ENCODE data around the gene DNAJB5. TPM values are rescaled to one million over a fixed set of nuclear protein-coding genes. Genes with fewer than 3 reads are reported as not detected.

DNAJB5 gene
- total RNA-seq, 1 donor from 2014 or later: 27.3 TPM

- Mint-ChIP-seq H3K4me3 (ENCODE audit: unreplicated experiment) (no peak overlapping the region), H3K9me3 (ENCODE audit: unreplicated experiment) (no peaks in the 10 kb centered on the region), H3K36me3 (ENCODE audit: low read depth, unreplicated experiment) (no peaks in the 10 kb centered on the region), H3K27me3 (ENCODE audit: low read depth, unreplicated experiment) (peaks cover 28% of the 10 kb centered on the region), H3K4me1 (ENCODE audit: low read depth, unreplicated experiment) (peaks cover 4% of the 10 kb centered on the region), H3K27ac (ENCODE audit: unreplicated experiment) (no peak overlapping the region)
- H3K36me3 ChIP-seq (ENCODE audit: insufficient read depth, low read length): no peaks in the 10 kb centered on the region
- no peaks in the 10 kb centered on the region for H3K79me2 ChIP-seq (ENCODE audit: insufficient read depth, low read length)
- H2AFZ ChIP-seq (ENCODE audit: low read depth, low read length): no peak overlapping the region
- no peak for FAIRE-seq
- peaks cover 10% of the 10 kb centered on the region for H3K27me3 ChIP-seq (ENCODE audit: insufficient read depth, low read length)
- no peak overlapping the region for H3K9ac ChIP-seq (ENCODE audit: low read length)
- no peaks in the 10 kb centered on the region for H4K20me1 ChIP-seq (ENCODE audit: insufficient read depth, low read length)
- no peak for DNase-seq (ENCODE audit: low read depth)
- no peak overlapping the region for H3K27ac ChIP-seq (ENCODE audit: low read depth, low read length)
- TF ChIP-seq EZH2 (IDR thresholded peaks at IDR 0.05; ENCODE audit: insufficient read depth, low read length) (no peak), CTCF (IDR thresholded peaks at IDR 0.05; ENCODE audit: insufficient read depth, low read depth, low read length) (no peak)
- H3K4me2 ChIP-seq (ENCODE audit: low read length): no peak overlapping the region
- peaks cover 7% of the 10 kb centered on the region for H3K4me1 ChIP-seq (ENCODE audit: insufficient read depth, low read length)
- H3K4me3 ChIP-seq (ENCODE audit: insufficient read depth, low read depth, low read length): no peak overlapping the region
- no peaks in the 10 kb centered on the region for H3K9me3 ChIP-seq (ENCODE audit: insufficient read depth, low read depth, low read length)
These were observed 5.5 kb upstream of the DNAJB5 start for GRCh38 chr9:34984049-34984448.

GRCh38 chr9:34985311-34985899 lies 4.1 kb upstream of the DNAJB5 start:
- H3K4me2 ChIP-seq (ENCODE audit: low read length): no peak overlapping the region
- H3K4me1 Mint-ChIP-seq (ENCODE audit: low read depth, unreplicated experiment): peaks cover 4% of the 10 kb centered on the region
- peak overlapping the region; percentile 68 for H3K27ac Mint-ChIP-seq (ENCODE audit: unreplicated experiment)
- peaks cover 9% of the 10 kb centered on the region for H3K4me1 ChIP-seq (ENCODE audit: insufficient read depth, low read length)
- FAIRE-seq: no peak
- peaks cover 7% of the 10 kb centered on the region for H3K27me3 ChIP-seq (ENCODE audit: insufficient read depth, low read length)
- peaks cover 15% of the 10 kb centered on the region for H3K27me3 Mint-ChIP-seq (ENCODE audit: low read depth, unreplicated experiment)
- no peak overlapping the region for H3K4me3 Mint-ChIP-seq (ENCODE audit: unreplicated experiment)
- H3K79me2 ChIP-seq (ENCODE audit: insufficient read depth, low read length): no peaks in the 10 kb centered on the region
- H4K20me1 ChIP-seq (ENCODE audit: insufficient read depth, low read length): no peaks in the 10 kb centered on the region
- H3K36me3 Mint-ChIP-seq (ENCODE audit: low read depth, unreplicated experiment): no peaks in the 10 kb centered on the region
- H3K9ac ChIP-seq (ENCODE audit: low read length): no peak overlapping the region
- H3K36me3 ChIP-seq (ENCODE audit: insufficient read depth, low read length): no peaks in the 10 kb centered on the region
- H3K9me3 Mint-ChIP-seq (ENCODE audit: unreplicated experiment): no peaks in the 10 kb centered on the region
- H3K27ac ChIP-seq (ENCODE audit: low read depth, low read length): no peak overlapping the region
- H3K9me3 ChIP-seq (ENCODE audit: insufficient read depth, low read depth, low read length): no peaks in the 10 kb centered on the region
- H3K4me3 ChIP-seq (ENCODE audit: insufficient read depth, low read depth, low read length): no peak overlapping the region
- TF ChIP-seq EZH2 (IDR thresholded peaks at IDR 0.05; ENCODE audit: insufficient read depth, low read length) (no peak), CTCF (IDR thresholded peaks at IDR 0.05; ENCODE audit: insufficient read depth, low read depth, low read length) (peak; percentile 86)
- H2AFZ ChIP-seq (ENCODE audit: low read depth, low read length): no peak overlapping the region
- peak; percentile 19 for DNase-seq (ENCODE audit: low read depth)

GRCh38 chr9:34986540-34987047 lies 3.0 kb upstream of the DNAJB5 start:
- Mint-ChIP-seq H3K36me3 (ENCODE audit: low read depth, unreplicated experiment) (peaks cover 2% of the 10 kb centered on the region), H3K4me1 (ENCODE audit: low read depth, unreplicated experiment) (peaks cover 10% of the 10 kb centered on the region), H3K9me3 (ENCODE audit: unreplicated experiment) (no peaks in the 10 kb centered on the region), H3K27me3 (ENCODE audit: low read depth, unreplicated experiment) (peaks cover 14% of the 10 kb centered on the region), H3K4me3 (ENCODE audit: unreplicated experiment) (no peak overlapping the region), H3K27ac (ENCODE audit: unreplicated experiment) (peak overlapping the region; percentile 75)
- no peaks in the 10 kb centered on the region for H4K20me1 ChIP-seq (ENCODE audit: insufficient read depth, low read length)
- H3K36me3 ChIP-seq (ENCODE audit: insufficient read depth, low read length): no peaks in the 10 kb centered on the region
- H2AFZ ChIP-seq (ENCODE audit: low read depth, low read length): no peak overlapping the region
- FAIRE-seq (no peak), DNase-seq (ENCODE audit: low read depth) (peak; percentile 18)
- TF ChIP-seq EZH2 (IDR thresholded peaks at IDR 0.05; ENCODE audit: insufficient read depth, low read length) (no peak), CTCF (IDR thresholded peaks at IDR 0.05; ENCODE audit: insufficient read depth, low read depth, low read length) (no peak)
- peaks cover 4% of the 10 kb centered on the region for H3K27me3 ChIP-seq (ENCODE audit: insufficient read depth, low read length)
- H3K9ac ChIP-seq (ENCODE audit: low read length): no peak overlapping the region
- no peak overlapping the region for H3K27ac ChIP-seq (ENCODE audit: low read depth, low read length)
- no peaks in the 10 kb centered on the region for H3K9me3 ChIP-seq (ENCODE audit: insufficient read depth, low read depth, low read length)
- H3K4me2 ChIP-seq (ENCODE audit: low read length): no peak overlapping the region
- H3K79me2 ChIP-seq (ENCODE audit: insufficient read depth, low read length): no peaks in the 10 kb centered on the region
- no peak overlapping the region for H3K4me3 ChIP-seq (ENCODE audit: insufficient read depth, low read depth, low read length)
- H3K4me1 ChIP-seq (ENCODE audit: insufficient read depth, low read length): peaks cover 19% of the 10 kb centered on the region
